A204.1 (cell line): ENCODE data around the gene DEUP1.
"Not testable (repeated sequence)": the region's sequence is repeated elsewhere in the genome, so short reads cannot be mapped to it uniquely, and the experiment has no call there.

ENCODE experiments used
- FAIRE-seq: peaks from 2 replicates; lab custom pipeline; 2012; peaks lifted over from hg19 to GRCh38; lab: Jason Lieb, UNC

Gene DEUP1

DNA sequence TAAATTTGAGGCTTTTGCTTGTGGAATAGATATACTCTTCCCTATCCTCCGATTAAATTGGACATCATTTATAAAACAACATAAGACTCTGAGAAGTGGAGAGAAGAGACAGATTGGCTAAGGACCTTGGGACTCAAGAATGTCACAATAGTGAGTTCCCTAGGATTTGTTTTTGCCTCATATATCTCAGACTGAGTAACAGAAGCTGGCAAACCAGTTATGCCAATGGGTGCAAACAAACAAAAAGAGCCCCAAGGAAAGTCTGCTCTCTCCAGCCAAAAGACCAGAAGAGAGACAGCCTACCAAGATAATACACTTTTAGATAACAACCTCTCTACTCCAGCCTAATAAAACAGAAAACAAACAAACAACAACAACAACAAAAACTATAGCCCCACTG lies 28.9 kb downstream of the DEUP1 start:
- FAIRE-seq = no peak

DNA sequence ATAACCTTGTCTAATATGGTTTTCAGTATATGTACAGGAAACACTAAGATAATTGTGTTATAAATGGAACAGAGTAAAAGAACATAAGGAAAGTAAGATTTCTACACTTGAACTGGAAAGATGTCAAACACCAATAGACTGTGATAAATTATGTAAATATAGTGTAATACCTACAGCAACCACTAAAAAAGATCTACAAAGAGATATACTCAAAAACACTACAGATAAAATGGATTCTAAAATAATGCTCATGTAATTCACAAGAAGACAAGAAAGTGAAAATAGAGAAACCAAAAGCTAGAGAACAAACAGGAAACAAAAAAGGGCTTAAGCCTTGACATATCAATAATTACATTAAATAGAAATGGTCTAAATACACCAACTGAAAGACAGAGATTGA lies 30.9 kb downstream of the DEUP1 start:
- FAIRE-seq = no peak

DNA sequence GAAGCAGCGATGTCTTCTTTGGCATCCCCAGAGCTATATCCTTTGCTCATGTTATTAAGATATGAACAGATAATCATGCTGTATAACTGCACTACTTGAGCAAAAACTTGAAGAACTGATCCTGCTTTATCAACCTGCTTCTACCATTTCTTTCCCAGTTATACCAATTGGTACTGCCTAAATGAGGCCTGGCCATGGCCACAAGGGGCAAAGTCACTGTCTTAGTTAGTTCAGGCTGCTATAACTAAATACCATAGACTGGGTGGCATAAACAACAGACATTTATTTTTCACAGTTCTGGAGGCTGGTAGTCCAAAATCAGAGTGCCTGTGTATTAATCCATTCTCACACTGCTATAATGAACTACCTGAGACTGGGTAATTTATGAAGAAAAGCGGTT lies 37.5 kb downstream of the DEUP1 start:
- FAIRE-seq = no peak

DNA sequence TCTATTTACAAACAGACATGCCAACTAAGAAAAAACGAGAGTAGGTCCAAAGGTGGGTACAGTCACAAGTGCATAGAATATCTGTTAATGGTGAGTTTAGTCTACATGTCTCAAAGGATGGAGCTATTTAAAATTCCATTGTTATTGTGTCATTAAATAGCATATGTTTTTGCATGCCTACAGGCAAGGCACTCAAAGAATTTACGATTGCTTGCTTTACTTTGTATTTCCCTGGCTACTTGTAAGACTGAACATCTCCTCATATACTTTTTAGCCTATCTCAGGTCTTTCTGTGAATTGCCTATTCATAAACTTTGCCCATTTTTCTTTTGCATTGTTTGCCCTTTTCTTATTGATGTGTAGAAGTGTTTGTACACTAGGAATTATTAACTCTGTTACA lies 39.7 kb downstream of the DEUP1 start:
- no peak for FAIRE-seq

DNA sequence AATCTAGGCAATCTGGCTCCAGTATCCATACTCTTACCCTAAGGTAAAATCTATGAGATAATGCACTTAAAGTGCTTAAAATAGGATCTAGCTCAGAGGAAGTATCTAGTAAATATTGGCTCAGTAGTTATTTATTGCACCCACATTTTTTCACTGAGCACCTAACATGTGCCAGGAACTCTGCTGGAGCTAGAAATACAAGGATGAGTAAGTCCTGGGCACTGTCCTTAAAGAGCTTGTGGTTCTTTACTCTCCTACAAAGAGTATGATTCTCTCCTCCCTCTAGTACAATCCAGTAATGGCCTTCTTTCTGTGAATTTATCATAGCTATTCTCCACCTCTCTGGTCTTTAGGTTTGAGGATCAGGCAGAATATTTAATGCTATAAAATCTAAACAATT lies 59.2 kb downstream of the DEUP1 start:
- FAIRE-seq = no peak

DNA sequence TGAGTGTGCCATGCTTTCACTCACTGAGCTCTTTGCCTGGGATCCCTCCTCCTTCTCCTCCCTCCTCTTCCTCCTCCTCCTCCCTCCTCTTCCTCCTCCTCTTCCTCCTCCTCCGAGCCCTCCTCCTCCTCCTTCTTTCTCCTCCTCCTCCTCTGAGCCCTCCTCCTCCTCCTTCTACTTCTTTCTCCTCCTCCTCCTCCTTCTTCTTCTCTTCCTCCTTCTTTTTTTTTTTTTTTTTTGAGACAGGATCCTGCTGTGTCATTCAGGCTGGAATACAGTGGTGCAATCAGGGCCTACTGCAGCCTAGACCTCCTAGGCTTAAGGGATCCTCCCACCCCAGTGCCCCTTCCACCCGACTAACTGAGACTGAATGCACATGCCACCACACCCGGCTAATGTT lies 62.3 kb downstream of the DEUP1 start:
- no peak for FAIRE-seq

DNA sequence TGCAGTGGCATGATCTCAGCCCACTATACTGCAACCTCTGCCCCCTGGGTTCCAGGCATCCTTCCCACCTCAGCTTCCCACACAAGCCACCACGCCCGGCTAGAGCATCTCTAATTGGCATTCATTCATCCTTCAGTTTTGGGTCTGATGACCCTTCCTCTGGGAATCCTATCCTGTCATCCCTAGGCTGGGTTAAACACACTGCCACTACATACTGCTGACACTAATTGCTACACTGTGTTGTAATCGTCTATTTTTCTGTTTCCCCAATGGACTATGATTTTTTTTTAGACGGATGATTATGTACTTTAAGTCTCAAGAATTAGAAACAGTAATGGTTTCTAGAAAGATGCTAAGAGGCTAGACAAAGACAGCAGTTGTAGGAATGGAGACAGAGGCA lies 62.8 kb downstream of the DEUP1 start:
- no peak for FAIRE-seq

DNA sequence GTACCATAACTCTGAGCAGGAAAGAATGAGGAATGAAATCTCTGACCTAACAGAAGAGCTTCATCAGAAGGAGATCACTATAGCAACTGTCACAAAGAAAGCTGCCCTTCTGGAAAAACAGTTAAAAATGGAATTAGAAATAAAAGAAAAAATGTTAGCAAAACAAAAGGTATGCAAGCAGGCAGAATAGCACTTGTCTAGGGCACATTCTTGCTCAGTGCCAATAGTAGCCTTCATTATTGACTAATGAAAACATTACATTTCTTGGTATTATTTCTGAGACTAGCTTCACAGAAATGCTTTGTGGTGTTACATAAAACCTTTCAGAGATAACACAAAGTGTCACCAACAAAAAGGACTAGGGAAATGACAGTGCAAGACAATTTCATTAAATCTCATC lies 63.9 kb downstream of the DEUP1 start:
- FAIRE-seq = no peak

DNA sequence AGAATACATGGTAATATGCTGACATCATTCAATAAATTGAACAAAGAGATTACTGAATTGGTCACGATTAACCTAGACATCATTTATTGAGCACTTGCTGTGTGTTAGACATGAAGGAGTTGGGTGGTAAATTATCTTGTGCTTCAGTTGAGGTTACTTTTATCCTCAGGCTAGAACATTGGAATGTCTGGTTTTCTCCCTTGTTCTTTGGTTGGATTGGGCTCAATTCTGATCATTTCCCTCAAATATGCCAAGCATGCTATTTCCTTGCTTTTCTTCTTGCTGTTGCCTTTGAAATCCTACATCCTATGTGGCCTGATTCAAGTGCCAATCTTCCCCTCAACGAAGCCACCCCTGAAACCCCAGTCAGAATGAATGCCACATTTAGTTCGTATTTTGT lies 65.8 kb downstream of the DEUP1 start:
- FAIRE-seq = no peak

DNA sequence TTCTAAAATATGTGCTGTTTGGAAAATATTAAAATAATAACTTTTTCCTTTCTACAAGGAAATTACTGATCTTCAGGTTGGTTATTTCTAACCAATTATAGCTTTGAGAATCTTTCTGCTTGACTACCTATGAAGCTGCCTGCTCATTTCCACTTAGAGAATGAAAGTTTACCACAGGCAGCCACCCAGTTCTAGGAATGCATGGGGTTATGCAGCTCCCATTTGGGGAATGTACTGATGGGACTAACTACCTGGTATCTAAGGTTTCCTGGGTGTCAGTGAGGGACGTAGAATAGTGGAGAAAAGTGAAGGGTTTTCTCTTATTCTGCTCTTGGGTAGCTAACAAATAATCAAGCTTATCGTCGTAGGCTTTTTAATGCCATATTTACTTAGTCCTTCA lies 73.4 kb downstream of the DEUP1 start:
- FAIRE-seq = no peak

DNA sequence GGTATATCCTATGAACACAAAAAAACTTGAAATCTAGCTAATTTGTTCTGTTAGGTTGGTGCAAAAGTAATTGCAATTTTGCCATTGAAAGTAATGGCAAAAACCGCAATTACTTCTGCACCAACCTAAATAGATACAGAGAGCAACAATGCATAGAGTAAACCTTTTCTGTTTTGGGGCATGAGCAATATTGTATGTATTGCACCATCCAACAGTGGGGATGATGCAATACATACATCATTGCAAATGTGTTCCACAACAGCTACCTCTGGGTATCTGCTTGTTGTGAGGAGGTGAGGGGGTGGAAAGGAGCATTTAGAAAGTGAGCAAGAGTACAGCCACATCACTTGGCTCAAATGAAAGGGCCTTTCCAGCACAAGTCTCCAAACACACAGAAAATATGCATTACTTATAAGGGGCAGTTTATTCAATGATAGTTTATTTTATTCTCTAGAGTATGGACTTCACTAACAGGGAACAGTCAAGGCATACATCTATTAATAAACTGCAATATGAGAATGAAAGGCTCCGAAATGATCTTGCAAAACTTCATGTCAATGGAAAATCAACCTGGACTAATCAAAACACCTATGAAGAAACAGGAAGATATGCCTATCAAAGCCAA lies 77.3 kb downstream of the DEUP1 start:
- FAIRE-seq = no peak

DNA sequence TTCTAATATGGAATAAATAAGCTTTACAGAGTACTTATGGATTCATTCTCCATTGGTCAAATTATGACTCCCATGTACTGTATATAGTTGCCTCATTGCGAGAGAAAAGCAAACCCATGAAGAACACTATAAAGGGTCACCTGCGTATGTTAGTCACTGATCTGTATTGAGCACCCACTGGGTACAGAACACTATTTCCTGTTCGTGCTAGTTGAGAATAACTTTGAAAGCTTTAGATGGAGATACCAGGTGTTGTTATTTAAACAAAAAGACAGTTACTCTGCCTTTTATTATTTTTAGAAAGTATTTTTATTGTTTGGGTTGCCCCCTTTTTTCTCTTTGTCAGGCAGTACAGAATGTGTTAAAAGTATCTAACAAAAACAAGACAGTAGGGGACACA lies 79.9 kb downstream of the DEUP1 start:
- no peak for FAIRE-seq

DNA sequence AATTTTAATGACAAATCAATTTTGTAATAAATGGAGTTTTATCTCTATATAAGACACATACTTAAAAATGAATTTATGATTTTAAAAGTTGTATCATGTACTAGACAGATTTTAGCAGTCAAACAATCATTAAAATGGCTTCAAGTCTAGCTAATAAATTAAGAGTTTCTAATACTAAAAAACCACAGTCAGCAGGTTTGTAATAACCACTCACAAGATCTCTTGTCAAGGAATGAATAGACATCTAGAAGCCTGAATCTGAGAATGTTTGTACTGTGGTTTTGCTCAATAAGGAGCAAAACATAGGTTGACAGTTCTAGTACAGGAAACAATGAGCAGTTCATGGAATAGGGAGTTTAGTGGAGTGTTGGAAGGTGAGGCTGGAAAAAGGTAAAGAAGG lies 81.2 kb downstream of the DEUP1 start:
- no peak for FAIRE-seq

DNA sequence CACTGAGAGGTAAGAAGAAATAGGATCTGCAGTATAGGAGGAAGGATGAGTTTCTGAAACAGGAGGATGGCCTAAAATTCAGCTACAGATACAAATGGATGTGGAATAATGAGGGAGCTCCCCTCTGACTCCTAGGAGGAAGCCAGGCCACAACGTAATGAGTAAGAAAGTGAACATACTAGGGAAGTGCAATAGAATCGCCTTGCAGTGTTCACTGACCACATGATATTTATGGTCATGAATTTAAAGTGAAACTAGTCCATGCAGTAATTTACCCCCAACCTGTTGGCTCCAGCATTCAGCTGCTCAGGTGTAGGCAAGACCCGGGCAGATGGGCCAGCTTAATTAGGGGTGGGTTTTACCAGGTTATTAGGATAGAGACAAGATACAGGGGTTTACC lies 101.7 kb downstream of the DEUP1 start:
- FAIRE-seq = no peak

DNA sequence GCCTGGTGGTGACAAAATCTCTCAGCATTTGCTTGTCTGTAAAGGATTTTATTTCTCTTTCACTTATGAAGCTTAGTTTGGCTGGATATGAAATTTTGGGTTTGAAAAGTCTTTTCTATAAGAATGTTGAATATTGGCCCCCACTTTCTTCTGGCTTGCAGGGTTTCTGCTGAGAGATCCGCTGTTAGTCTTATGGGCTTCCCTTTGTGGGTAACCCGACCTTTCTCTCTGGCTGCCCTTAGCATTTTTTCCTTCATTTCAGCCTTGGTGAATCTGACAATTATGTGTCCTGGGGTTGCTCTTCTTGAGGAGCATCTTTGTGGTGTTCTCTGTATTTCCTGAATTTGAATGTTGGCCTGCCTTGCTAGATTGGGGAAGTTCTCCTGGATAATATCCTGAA lies 112.7 kb downstream of the DEUP1 start:
- FAIRE-seq = not testable (repeated sequence)

DNA sequence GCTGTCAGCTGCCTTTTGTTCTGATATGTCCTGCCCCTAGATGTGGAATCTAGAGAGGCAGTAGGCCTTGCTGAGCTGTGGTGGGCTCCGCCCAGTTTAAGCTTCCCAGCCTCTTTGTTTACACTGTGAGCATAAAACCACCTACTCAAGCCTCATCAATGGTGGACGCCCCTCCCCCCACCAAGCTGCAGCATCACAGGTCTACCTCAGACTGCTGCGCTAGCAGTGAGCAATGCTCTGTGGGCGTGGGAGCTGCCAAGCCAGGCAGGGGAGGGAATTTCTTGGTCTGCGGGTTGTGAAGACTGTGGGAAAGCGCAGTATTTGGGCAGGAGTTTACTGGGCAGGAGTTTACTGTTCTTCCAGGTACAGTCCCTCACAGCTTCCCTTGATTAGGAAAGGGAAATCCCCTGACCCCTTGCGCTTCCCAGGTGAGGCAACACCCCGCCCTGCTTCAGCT lies 114.1 kb downstream of the DEUP1 start:
- FAIRE-seq = no peak

DNA sequence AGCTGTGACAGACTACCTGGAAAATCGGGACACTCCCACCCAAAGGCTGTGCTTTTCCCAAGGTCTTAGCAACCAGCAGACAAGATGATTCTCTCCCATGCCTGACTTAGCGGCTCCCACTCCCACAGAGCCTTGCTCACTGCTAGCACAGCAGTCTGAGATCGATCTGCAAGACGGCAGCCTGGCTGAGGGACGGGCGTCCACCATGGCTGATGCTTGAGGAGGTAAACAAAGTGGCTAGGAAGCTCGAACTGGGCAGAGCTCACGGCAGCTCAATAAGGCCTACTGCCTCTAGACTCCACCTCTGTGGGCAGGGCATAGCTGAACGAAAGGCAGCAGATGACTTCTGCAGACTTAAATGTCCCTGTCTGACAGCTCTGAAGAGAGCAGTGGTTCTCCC lies 127.7 kb downstream of the DEUP1 start:
- no peak for FAIRE-seq

DNA sequence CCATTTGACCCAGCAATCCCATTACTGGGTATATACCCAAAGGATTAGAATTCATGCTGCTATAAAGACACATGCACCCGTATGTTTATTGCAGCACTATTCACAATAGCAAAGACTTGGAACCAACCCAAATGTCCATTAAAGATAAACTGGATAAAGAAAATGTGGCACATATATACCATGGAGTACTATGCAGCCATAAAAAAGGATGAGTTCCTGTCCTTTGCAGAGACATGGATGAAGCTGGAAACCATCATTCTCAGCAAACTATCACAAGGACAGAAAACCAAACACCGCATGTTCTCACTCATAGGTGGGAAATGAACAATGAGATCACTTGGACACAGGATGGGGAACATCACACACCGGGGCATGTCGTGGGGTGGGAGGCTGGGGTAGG lies 133.1 kb downstream of the DEUP1 start:
- FAIRE-seq = not testable (repeated sequence)

DNA sequence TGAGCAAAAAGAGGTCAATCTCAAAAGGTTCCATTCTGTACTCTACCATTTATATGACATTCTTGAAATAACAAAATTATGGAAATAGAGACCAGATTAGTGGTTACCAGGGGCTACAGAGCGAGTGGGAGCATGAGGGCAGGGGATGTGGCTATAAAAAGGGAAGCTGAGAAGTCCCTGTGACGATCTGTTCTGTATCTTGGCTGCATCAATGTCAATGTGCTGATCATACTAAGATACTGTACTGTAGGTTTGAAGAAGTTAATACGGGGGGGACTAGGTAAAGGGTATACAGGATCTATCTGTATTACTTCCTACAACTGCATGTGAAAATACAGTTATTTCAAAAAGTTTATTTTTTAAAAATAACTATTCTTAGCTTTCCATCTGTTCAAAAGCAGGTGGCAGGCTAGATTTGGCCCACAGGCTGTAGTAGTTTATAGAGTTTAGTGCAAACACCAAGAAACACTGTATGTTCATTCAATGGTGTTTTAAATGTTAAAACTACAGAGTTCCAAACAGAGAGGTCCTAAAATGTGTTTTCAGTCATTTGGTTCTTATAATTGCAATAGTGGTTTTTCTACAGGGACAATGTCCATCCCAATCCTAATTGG lies 134.5 kb downstream of the DEUP1 start:
- FAIRE-seq = no peak

DNA sequence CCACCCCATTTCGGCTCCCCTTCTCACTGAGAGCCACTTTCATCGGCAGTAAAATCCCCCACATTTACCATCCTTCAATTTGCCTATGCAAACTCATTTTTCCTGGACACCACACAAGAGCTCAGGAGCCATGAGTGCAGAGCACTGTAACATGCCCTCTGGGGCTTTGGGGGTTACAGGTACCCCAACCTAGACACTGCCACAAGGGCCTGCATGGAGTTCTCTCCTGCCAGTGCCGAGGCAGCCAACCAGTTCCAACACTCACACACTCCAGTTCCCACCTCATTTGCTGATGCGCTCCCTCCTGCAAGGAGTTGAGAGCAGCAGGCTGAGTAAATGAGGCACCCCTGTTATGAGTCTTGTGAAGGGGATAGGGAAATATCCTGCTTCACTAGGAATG lies 136.5 kb downstream of the DEUP1 start:
- FAIRE-seq = no peak

DNA sequence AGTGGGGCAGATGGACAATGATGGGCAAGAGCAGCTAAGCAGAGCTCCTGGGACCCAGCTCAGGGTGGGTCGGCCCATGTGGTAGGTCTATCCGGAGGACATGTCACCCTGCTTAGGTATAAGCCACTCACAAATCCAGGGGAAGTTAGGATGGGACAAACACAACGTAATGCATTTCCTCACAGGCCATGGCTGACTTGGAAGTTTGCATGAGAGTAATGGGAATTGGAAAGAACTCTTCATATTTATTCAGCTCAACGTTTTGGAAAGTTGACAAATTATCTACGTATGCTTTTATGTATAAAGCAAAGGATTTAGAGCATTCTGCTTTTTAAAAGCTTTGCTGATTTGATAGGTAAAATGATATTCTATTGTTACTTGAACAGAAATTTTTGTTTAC lies 137.7 kb downstream of the DEUP1 start:
- no peak for FAIRE-seq

DNA sequence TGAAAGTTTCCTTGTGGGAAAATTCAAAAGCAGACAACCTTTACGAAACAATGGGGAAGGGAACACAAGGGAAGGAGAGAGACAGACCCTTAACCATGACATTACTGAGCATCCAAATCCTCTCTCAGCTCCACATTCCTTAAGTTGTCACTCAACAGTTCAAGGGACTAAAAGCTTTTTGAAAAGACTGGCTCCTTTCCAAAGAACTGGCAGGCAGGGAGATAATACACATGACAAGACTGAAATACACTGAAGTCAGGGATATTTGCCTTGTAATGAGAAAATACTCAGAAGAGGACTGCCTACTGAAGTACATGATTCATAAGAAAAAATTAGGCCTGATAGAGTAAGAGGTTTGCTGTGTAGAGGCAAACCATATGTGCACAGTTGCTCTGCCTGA lies 143.6 kb downstream of the DEUP1 start:
- FAIRE-seq = no peak

DNA sequence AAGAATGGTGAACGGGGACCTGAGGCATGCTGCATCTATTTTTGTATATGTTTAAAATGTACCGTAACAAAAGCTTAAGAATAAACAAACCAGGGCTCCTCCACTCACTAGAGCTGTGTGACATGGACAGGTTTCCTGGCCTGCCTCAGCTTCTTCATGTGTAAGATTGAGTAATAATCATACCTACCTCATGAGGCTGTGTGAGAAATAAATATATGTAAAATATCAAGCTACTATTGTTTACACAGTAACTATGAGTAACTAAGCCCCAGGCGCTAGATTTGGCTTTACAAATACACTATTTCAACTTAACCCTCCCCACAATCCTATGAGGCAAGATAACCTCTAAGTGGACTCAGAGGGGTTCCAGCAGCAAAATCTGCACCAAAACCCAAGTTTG lies 146.3 kb downstream of the DEUP1 start:
- FAIRE-seq = no peak

DNA sequence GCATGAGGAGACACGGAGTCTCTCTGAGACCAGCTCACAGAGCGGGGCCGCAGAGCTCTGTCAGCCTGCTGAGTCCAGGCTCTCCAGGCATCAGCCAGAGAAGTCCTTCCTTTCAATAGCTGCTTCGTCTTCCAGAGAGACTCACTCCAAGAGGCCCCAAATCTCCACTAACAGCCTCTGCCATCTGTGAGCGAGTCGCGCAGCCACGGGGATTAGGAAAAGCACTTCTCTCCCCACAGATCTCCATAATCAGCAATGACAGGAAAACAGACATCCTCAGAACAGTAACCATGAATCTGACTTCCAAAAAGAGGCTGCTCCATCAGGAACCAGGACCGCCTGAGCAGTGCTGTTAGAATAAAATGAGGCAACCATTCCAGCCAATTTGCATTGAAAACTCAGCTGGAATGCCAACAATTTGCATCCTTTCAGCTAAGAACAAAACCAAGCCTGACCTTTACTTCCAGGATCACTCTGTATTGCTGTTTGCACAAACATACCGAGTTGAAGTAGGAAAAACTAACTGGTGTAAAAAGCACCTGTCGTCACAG lies 147.2 kb downstream of the DEUP1 start:
- no peak for FAIRE-seq
